Right ventricle myocardium inferior (tissue), 1 donor: ENCODE results near the gene UBAC2. TPM values are rescaled to one million over a fixed set of nuclear protein-coding genes. Genes with fewer than 3 reads are reported as not detected.

Experiments used
- ATAC-seq: fragments of 200-7000 bp; cut with Tn5 transposase; one replicate; pipeline ENCODE4 v1.9.1; 2020; ENCODE audit warnings: mild to moderate bottlenecking, moderate library complexity
- DNase-seq: peaks from one replicate; pipeline ENCODE4 v3.0.0; 2021; ENCODE audit errors: missing footprints
- intact Hi-C: fragments of 100-400 bp; cut with DNase I; formaldehyde crosslinking; loops from one replicate; pipeline ENCODE4 v1.11.0; 2022
- total RNA-seq: library from RNA; stranded (reverse); fragmentation: NEBNext Ultra II Directional; extraction: Animal tissue kit (Norgen Biotek cat#: 25700); gene quantifications from one replicate; pipeline ENCODE4 v1.2.1, GENCODE V29; 2021
- donor health status: DM: no; HTN: yes; CAD: no; lungs with severe emphysema.

UBAC2 gene
- total RNA-seq, 1 donor from 2014 or later: 39.1 TPM

DNA sequence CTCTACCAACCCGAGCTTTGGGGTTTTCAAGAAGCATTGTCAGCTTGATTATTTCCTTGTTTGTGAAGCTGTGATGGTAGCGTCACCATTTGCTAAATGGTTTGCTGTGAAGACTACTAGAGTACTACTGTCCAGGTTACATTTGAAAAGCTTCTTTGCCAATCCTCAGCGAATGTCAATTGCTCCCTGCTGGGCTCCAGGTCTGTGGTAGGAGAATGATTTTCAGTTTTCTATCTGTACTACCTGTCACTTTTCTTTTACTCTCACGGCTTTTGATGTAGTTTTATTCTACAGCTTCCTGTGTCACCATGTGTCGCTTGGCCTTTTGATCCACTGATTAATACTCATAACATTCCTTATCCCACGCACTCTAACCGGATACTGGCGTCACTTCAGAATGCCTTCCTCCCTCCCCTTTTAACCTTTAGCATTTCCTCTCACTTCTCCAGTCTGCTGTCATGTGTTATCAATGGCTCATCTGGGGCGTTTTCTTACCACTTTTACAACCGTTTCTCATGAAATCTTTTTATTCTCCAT, 114.1 kb downstream of the UBAC2 start:
- no peak for DNase-seq
- no peak for ATAC-seq
- intact Hi-C loops: no loop called here

DNA sequence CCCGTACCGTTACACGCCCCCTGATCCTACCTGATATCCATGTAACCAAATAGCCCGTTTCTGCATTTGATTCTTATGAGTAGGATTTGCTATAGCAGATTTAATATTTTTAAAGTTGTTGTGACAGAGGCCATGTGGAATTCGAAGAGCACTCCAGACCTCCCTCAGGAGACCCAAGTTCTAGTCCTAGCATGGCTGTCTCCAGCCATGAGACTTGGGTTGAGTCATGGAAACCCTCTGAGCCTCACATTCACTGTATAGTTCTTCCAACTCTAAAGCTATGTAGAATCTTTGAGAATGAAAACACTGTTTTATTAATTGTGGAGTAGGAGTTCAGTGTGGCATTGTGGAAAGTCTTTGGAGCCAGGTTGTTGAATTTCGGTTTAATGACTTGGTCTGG, 114.5 kb downstream of the UBAC2 start:
- ATAC-seq (no peak), DNase-seq (no peak)
- intact Hi-C loops: no loop called here

DNA sequence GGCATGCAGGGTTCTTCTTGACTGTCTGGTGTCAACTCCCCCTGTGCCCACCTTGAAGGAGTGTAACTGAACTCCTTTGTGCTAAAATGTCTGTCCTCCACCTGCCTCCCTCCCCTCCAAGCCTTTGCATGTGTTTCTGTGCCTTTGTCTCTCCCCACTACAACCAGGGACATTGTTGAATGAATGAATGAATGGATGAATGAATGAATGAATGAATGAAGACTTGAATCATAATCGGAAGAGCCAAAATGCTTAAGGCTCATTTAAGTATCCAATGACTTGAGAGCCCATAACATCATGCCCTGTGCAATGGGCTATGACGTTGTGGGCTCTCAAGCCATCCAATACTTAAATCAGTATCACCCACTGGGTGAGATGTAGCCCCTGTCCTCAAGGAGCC, 115.6 kb downstream of the UBAC2 start:
- intact Hi-C loops: no loop called here
- no peak for ATAC-seq
- no peak for DNase-seq

DNA sequence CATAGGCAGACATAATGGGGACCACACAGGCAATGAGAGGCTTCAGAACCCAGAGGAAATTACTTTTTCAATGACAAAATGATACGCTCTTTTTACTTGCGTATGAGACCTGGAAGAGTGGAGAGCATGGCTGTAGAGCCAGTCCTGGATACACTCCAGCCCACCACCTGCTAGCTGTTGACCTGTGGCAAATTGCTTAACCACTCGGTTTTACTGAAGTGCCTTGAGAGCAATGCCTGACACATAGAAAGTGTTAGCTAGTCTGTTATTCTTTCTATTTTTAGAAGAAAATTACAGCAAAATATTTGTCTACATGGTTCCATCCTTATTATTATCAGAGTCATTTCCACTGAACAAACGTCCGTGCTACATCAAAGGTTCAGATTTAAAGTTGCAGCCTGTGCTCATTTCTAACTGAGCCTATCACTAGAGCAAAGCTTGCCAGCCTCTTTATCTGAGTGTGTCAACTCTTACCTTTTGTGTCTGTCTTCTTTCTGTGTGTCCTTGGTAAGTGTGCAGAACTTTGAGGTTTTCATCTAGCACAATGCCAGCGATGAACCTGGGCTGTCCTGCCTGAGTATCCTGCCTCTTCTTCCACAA, 116.1 kb downstream of the UBAC2 start:
- DNase-seq (no peak), ATAC-seq (no peak)
- intact Hi-C loops: no loop called here

DNA sequence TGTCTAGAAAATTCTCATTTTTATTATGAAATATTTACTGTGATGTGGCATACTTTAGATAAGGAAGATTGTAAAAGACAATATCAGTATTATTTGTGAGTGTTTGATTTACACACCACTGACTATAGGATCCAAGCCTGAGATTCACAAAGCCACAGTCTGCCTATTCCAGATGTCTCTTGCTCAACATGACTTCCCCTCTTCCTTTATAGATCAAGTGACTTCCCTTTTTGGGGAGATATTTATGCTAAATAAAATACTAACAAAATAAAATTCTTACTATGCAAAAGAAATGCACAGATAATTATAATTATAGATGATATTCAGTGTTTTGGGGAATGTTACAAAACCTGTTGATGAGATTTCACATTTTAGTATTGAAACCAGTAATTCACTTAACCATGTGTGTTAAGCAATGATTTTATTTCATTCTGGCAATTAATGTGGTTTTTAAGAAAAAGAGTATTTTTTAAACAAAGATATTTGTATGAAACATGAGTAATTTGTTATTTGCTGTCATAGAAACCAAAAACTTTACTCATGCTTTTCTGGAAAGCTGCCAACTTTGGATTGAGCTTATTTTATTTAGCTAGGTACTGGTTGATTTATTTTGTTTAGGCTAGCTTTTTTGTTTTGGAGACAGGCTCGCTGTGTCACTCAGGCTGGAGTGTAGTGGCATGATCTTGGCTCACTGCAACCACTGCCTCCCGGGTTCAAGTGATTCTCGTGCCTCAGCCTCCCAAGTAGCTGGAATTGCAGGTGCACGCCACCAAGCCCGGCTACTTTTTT, 120.2 kb downstream of the UBAC2 start:
- intact Hi-C loops: no loop called here
- DNase-seq (peak; percentile 50), ATAC-seq (no peak)

DNA sequence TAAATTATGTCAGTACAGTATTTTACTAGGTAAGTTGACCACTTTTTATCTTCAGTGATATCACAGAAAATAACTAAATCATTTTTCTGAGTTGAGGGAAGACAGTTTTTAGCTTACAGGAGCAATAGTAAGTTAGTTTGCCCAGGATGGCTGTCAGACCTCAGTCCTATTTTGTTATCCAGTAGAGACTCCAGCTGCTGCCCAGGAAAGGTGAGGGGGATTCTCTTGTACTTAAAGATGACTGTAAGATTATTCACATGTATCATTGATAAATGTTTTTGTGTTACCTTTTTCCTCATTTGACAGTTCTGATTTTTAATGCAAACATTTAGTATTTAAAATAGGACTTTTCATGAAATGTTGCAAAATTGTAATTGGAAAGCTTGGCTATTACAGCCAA, 121.1 kb downstream of the UBAC2 start:
- ATAC-seq: no peak
- no peak for DNase-seq
- intact Hi-C loops: no loop called here

DNA sequence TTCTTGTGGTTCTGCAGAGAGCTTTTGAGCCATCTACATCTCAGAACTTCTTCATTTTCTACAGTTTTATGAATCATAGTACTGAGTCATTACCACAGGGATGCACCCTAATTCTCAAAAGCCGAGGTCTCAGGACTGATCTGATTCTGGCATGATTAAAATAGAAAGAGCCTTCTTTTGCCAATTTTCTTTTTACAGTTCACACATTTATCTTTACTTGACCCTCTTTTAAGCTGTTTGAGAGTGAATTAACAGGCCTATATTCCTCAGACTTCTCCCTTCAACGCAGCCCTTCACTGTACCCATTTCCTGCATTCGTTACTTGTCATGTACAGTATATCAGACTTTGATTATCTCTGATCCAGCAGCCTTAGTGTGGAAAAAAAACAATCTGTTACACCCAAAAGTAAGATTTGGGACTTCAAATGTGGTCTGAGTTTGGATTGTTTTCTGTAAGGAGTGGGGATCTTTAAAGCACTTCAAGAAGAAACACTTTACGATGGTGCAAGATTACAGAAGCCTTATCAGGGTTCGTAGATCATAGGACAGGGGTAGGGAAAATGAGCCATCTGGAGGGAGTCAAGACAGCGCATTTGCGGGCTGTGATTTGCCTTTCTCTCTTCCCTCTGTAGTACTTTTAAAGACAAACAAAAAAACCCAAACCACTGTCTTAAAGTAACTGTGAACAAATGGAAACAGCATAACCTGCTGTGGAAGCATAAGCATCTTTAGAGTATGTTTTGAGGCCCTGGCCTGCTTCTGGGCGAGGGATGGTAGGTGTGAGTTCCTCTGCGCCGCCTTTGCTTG, 121.8 kb downstream of the UBAC2 start:
- DNase-seq: no peak
- peak; percentile 77 for ATAC-seq
- intact Hi-C loops: no loop called here

DNA sequence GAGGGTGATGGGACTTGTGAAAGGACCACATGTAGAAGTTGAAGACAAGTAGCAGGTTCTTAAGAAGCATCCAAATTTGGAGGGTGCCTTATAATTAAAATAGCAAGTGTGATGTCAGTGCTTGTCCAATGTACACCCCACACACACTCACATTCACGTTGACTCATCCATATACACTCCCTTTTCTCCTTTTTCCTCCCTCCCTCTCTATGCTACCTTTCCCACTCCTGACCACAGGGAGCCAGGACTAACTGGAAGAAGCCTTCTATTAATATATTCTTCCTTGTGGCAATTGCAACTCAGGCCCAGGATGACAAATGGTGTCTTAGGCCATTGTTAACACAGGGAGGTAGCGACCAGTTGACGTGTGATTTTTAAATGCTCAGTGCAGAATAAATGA, 122.8 kb downstream of the UBAC2 start:
- intact Hi-C loops: no loop called here
- DNase-seq (no peak), ATAC-seq (no peak)

DNA sequence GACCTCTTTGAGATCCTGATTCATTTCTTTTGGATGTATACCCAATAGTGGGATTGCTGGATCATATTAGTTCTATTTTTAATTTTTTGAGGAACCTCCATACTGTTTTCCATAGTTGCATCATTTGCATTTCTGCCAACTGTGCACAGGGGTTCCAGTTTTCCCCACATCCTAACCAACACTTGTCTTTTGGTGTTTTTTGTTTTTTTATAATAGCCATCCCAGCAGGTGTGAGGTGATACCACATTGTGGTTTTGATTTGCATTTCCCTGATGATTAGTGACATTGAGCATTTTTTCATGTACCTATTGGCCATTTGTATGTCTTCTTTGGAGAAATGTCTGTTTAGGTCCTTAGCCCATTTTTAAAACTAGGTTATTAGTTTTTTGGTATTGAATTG, 125.4 kb downstream of the UBAC2 start:
- intact Hi-C loops: no loop called here
- ATAC-seq (no peak), DNase-seq (no peak)

DNA sequence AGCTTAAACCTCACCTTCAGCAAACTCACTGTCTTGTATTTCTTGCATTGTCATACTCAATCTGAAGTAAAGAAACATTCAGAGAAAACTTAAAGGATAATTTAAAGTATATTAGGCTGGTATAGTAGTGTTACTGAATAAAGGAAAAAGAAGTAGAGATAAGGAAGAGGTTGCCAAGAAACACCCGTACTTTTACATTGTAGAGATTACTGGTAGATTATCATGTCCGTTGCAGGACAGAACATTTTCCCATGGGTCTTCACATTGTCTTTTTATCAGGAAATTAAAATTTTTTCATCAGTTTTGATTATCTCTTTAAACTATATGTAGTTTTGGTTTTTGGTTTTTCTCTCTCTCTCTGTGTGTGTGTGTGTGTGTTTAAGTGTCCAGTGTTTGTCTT, 126.5 kb downstream of the UBAC2 start:
- DNase-seq (no peak), ATAC-seq (no peak)
- intact Hi-C loops: no loop called here

DNA sequence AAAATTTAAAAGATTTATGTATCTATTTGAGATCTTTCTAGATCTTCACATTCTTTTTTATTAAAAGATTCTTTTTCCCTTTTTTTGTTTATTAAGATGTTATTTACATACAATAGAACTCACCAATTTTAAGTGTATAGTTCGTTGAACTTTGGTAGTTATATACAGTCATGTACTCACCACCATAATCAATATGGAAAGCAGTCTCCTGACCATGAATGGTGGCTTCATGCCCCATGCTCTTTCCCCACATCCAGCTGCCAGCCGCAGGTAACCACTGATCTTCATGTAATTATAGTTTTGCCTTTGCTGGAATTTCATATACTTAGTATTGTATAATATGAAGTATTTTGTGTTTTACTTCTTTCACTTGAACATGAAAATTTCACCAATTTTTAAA, 127.1 kb downstream of the UBAC2 start:
- ATAC-seq: no peak
- intact Hi-C loops: no loop called here
- DNase-seq: no peak

DNA sequence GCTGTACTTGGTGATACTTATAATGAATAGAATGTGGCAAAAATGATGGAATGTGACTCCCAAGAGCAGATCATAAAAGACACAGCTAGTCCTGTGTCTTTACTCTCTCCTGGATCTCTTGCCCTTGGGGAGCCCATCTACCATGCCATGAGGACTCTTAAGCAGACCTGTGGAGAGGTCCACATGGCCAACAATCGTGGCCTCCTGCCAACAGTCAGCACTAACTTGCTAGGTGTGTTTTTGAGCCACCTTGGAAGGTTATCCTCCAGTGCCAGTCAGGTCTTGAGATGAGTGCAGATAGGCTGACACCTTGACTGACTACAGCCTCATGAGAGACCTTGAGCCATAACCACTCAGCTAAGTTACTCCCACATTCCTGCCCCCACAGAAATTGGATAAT, 128.8 kb downstream of the UBAC2 start:
- no peak for ATAC-seq
- intact Hi-C loops: no loop called here

DNA sequence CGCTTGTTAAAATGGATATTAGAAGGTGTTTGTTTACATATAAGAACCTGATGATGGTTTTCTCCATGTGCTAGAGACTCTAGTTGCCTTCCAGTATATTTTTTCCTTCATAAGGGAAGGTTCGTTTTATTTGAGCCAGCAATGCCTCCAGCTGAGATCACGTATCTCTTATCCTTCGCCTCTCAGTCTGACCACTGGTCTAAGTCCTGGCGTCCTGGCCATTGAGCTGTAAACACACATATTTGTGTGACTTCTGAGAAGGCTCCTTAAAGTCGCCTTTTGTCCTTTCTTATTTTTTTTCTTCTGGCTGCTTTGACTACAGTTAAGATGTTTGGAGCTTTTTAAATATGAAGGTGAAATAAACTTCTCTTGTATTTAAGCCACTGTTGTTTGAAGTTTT, 130.3 kb downstream of the UBAC2 start:
- intact Hi-C loops: no loop called here

More for the DNA sequence above, 128.8 kb downstream of the UBAC2 start:
- DNase-seq: no peak

DNA sequence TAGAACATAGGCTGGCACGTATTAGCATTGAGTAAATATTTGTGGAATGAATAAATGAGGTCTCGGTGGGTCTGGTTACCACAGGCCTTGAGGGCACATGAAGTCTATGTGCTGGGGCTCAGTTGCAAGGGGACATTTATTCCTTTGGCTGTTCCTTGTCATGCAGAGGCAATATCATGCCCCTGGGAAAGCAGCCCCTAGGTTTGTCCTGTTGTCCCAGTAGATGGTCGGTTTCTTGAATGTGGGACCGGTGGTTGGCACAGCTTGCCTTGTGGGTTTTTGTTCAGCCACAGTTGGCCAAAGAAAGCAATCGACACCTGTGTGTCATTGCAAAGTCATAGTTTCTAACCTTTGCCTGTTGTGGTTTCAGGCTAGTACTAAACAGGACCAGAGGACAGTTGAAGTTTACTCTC, 131.2 kb downstream of the UBAC2 start:
- no peak for DNase-seq
- intact Hi-C loops: no loop called here
- no peak for ATAC-seq

More for the DNA sequence above, 130.3 kb downstream of the UBAC2 start:
- no peak for ATAC-seq
- no peak for DNase-seq

DNA sequence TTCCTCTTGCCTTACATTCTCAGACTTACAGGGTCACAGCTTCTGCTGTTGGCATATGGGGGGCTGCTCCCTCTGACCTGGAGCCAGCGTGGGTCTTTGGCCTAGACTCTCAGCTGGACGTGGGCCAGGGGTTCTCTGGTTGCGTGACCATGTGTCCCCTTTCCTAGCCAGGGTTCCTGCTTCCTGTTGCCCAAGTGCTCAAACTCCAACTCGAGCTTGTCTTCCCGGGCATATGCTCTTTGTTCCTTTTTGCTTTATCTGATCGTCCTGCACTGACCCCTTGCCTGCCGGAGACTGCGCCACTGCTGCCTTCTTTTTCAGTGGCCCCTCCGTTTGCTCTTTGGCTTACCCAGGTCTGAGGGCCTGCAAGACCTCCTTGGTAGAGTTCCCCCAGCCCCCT, 131.8 kb downstream of the UBAC2 start:
- ATAC-seq (peak; percentile 28), DNase-seq (peak; percentile 50)
- intact Hi-C loops: no loop called here

DNA sequence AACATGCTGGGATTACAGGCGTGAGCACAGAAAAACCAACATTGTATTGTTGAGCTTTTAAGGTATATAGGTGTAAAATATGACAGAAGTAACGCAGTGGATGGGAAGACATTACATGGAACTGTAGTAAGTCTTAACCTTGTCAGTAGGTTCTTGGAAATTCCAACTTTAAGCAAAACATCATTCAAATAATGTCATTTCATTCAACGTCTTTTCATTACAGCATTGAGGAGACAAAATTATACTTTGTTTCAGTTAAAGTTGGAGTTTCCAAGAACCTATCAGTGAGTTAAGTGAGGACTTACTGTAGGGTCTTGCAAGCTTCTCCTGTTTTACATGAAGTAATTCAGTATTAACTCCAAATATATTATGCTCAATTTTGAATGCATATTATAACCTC, 133.6 kb downstream of the UBAC2 start:
- no peak for DNase-seq
- ATAC-seq: no peak
- intact Hi-C loops: no loop called here

DNA sequence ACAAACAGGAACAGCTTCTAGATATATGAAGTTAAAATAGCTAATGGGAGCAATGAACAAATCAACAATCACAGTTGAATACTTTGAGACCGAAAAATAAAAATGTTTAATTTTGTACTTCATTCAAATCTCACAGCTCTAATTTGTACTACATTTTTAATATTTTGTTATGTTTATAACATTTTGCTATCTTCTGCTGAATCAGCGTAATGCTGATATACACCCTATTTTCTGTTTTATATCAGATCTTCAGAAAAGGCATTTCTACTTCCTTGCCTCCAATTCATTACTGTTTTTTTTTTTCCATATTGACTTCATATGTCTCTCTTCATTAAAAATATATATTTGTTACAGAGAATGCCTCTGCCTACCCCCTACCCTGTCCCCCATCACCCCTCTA, 134.4 kb downstream of the UBAC2 start:
- intact Hi-C loops: no loop called here
- DNase-seq (no peak), ATAC-seq (no peak)

DNA sequence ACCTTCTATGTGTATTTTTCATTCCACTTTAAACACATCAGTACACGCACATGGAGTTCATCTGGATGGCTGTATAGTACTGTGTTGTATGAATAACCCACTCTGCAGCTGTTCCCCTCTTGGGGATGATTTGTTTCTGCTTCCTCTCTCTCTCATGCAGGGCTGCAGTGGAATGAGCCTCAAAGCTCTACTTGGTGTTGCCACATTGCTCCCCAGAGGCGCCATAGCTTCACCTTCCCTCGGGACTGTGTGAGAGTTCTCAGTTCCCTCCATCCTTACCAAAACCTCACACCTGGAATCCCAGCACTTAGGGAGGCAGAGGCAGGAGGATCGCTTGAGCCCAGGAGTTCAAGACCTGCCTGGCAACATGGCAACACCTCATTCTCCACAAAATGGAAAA, 134.9 kb downstream of the UBAC2 start:
- intact Hi-C loops: no loop called here
- no peak for DNase-seq
- ATAC-seq: peak; percentile 39

DNA sequence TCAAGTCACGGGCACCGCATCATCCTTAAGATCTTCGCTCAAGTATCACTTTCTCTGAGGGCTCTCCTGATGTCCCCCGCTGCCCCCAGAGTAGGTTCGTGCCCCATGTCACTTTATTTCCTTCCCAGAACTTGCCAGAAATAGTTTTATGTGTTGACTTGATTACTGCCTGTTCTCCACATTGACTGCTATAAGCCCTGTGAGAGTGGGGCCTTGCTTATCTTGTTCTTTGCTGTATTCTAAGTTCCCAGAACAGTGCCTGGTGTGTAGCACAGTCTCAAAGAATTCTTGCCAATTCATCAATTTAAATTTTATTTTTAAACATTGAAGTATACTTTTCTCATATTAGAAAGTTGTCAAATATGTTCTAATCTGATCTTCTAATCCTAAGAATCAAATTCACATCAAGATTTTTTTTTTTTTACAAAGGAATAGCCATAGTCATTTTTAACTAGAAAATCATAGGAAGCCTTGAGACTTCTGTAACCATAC, 138.6 kb downstream of the UBAC2 start:
- ATAC-seq: no peak
- intact Hi-C loops: no loop called here
- no peak for DNase-seq
